ENCODE results near the gene PTPRU. TPM values are rescaled to one million over a fixed set of nuclear protein-coding genes. Genes with fewer than 3 reads are reported as not detected.

PTPRU gene
- total and polyA plus RNA-seq, 2 of the 8 experiments (the other 6 are each of a cell fraction or from before 2014, with no cell fraction given): 33.8 to 41.8 TPM

DNA sequence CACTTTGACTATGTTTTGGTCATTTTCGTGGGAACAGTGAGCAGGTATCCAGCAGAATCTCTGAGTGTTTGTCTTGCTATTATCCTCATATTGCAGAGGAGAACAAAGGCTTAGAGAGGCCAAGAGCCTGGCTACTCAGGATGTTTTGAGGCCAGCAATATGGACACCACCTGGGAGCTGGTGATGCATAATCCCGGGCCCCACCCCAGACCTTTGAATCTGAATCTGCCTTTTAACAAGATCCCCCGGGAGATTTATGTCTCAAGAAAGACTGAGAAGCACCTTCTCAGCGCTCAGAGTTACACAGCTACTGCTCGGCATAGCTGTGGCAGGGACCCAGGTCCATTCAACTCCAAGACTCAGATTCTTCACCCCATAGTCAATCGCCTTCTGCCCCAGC, 72.8 kb downstream of the PTPRU start:
- WGBS, 2 experiments (ENCODE audit: extremely low coverage in 1 of 2, insufficient coverage in 1 of 2, insufficient read length in 1 of 2, insufficient replicate concordance in 2 of 2, low coverage in 1 of 2, low lambda C conversion rate in 2 of 2, missing lambda C conversion rate in 1 of 2): 81% methylated on average over 6 of the region's 6 CpGs; no CpG with 5 or more reads in 1 of the 2 experiments

More for the DNA sequence above, 72.8 kb downstream of the PTPRU start:
- peaks cover 0 to 5% of the 10 kb centered on the region in 2 experiments for H4K20me1 ChIP-seq (replicated peaks in 1 of 2; ENCODE audit: control insufficient read depth in 1 of 2, insufficient read depth in 2 of 2, low read length in 2 of 2)
- no peak overlapping the region for H2BK120ac ChIP-seq (replicated peaks; ENCODE audit: low read depth, low read length)
- ChIA-PET POLR2A (ENCODE audit: partially characterized antibody) (no interaction called here), CTCF (ENCODE audit: partially characterized antibody) (interaction anchor here (0.7 to 2.6 kb wide), 6 partner anchors 11 to 68 kb away, joined by 3 to 9 read pairs (median 4); no protein-coding TSS in a partner anchor)
- no peak overlapping the region for H3K56ac ChIP-seq (replicated peaks; ENCODE audit: insufficient read length, low read depth, low read length)
- H3K79me2 ChIP-seq (ENCODE audit: control insufficient read depth in 1 of 2, insufficient read depth in 2 of 2, low read length in 2 of 2): no peaks in the 10 kb centered on the region
- no peak overlapping the region for H3K27ac ChIP-seq (ENCODE audit: low read depth, low read length)
- no peak for FAIRE-seq
- no peaks in the 10 kb centered on the region for H3K27me3 ChIP-seq (replicated peaks in 1 of 4; ENCODE audit: control insufficient read depth in 3 of 4, extremely low read depth in 1 of 4, insufficient read depth in 3 of 4, low read length in 3 of 4)
- no peak for DNase-seq (ENCODE audit: low read depth in 1 of 2, low spot score in 2 of 2)
- H4K91ac ChIP-seq (replicated peaks; ENCODE audit: insufficient read length, low read length): no peak overlapping the region
- peaks cover 0 to 2% (median under 1%) of the 10 kb centered on the region in 4 experiments; a peak in 3 of 8 replicates for H3K36me3 ChIP-seq (ENCODE audit: control insufficient read depth in 2 of 4, insufficient read depth in 4 of 4, low read length in 3 of 4)
- H4K8ac ChIP-seq (ENCODE audit: extremely low read depth, insufficient read depth, low read length): no peak overlapping the region
- no peaks in the 10 kb centered on the region for H3K79me1 ChIP-seq (ENCODE audit: low read depth, low read length)
- no peaks in the 10 kb centered on the region; the same call in 1 of the 2 replicates for H3K23me2 ChIP-seq (ENCODE audit: low read depth, low read length)
- no peak overlapping the region for H3K18ac ChIP-seq (ENCODE audit: extremely low read depth, low read length)
- no peak overlapping the region for H2BK5ac ChIP-seq (ENCODE audit: low read depth, low read length)
- H3K4me3 ChIP-seq (ENCODE audit: extremely low read depth in 1 of 4, insufficient read depth in 2 of 4, low read depth in 3 of 4, low read length in 4 of 4): no peak overlapping the region
- no peak overlapping the region for H2BK20ac ChIP-seq (ENCODE audit: low read length)
- no peak overlapping the region for H3K4ac ChIP-seq (replicated peaks; ENCODE audit: insufficient read length, low read depth, low read length)
- no peaks in the 10 kb centered on the region for H3K9me3 ChIP-seq (ENCODE audit: insufficient read depth in 2 of 2, low read depth in 1 of 2, low read length in 1 of 2)
- no peak overlapping the region for H4K5ac ChIP-seq (ENCODE audit: insufficient read length, low read depth, low read length)
- H3K4me2 ChIP-seq (ENCODE audit: insufficient read depth in 1 of 2, low read depth in 2 of 2, low read length in 2 of 2): no peak overlapping the region
- no peak overlapping the region for H2AK5ac ChIP-seq (ENCODE audit: low read depth, low read length)
- no peak overlapping the region for H2AFZ ChIP-seq (ENCODE audit: low read length)
- H3K23ac ChIP-seq (ENCODE audit: insufficient read length): no peak overlapping the region
- no peak overlapping the region for H3K14ac ChIP-seq (ENCODE audit: insufficient read length)
- H3K4me1 ChIP-seq (replicated peaks in 1 of 4; ENCODE audit: control insufficient read depth in 3 of 4, insufficient read depth in 4 of 4, low read length in 3 of 4): no peaks in the 10 kb centered on the region
- H3K9ac ChIP-seq (replicated peaks in 1 of 4; ENCODE audit: extremely low read depth in 1 of 4, low read depth in 3 of 4, low read length in 3 of 4): no peak overlapping the region
- TF ChIP-seq, protein P1, sequence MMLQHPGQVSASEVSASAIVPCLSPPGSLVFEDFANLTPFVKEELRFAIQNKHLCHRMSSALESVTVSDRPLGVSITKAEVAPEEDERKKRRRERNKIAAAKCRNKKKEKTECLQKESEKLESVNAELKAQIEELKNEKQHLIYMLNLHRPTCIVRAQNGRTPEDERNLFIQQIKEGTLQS (IDR thresholded peaks at IDR 0.05; ENCODE audit: insufficient read depth, low read depth, low read length): no peak
- TF ChIP-seq CTBP2 (IDR thresholded peaks at IDR 0.05; ENCODE audit: borderline replicate concordance, insufficient read depth, insufficient read length, low read length): no peak
- no peak for TF ChIP-seq HDAC6 (IDR thresholded peaks at IDR 0.05; ENCODE audit: low read depth, low read length)
- TF ChIP-seq, protein P2, sequence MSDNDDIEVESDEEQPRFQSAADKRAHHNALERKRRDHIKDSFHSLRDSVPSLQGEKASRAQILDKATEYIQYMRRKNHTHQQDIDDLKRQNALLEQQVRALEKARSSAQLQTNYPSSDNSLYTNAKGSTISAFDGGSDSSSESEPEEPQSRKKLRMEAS (IDR thresholded peaks at IDR 0.05): no peak
- H2BK12ac ChIP-seq (ENCODE audit: low read depth, low read length): no peak overlapping the region
- no peak overlapping the region for H2BK15ac ChIP-seq (ENCODE audit: low read length)

Measured in H1 (cell line).